ENCODE measurements around the gene BICDL2.
A peak's percentile ranks its signal among the peaks of the same experiment; 100 is the strongest.

DNA sequence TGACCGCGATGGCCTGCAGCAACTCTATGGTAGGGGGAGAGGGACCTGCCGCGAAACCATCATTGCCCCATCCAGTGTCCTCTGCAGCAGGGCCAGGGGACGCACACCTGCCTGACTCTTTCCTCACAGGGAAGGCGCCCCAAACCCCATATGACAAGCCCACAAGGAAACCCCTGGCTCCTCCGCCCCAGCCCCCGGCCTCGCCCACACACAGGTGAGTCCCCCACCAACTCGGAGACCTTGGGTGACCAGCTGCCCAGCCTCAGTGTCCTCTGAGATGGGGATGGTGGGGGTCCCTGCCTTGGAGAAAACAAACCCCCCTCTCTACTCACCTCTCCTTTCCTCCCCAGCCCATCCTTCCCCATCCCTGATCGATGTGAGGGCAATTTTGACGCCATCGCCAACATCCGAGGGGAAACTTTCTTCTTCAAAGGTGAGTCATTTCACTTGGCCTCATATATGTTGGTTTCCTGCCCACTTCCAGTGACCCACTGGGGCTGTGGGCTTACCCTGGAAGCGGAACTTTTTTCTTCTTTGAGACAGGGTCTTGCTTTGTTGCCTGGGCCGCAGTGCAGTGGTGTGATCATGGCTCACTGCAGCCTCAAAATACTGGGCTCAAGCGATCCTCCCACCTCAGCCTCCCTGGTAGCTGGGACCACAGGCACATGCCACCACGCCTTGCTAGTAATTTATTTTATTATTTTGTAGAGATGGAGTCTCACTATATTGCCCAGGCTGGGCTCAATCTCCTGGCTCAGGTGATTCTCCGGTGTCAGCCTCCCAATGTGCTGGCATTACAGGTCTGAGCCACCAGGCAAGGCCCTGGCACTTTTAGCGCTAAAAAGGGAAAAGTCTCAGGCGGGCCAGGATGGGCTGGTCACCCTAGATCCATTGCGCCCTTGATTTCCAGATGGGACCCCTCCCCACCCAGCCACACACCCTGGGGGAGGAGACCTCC lies 20.7 kb upstream of the BICDL2 start:
- TF ChIP-seq, protein P1, sequence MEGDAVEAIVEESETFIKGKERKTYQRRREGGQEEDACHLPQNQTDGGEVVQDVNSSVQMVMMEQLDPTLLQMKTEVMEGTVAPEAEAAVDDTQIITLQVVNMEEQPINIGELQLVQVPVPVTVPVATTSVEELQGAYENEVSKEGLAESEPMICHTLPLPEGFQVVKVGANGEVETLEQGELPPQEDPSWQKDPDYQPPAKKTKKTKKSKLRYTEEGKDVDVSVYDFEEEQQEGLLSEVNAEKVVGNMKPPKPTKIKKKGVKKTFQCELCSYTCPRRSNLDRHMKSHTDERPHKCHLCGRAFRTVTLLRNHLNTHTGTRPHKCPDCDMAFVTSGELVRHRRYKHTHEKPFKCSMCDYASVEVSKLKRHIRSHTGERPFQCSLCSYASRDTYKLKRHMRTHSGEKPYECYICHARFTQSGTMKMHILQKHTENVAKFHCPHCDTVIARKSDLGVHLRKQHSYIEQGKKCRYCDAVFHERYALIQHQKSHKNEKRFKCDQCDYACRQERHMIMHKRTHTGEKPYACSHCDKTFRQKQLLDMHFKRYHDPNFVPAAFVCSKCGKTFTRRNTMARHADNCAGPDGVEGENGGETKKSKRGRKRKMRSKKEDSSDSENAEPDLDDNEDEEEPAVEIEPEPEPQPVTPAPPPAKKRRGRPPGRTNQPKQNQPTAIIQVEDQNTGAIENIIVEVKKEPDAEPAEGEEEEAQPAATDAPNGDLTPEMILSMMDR (tag by site-specific recombination; IDR thresholded peaks at IDR 0.05) = no peak
- TF ChIP-seq, protein P2, sequence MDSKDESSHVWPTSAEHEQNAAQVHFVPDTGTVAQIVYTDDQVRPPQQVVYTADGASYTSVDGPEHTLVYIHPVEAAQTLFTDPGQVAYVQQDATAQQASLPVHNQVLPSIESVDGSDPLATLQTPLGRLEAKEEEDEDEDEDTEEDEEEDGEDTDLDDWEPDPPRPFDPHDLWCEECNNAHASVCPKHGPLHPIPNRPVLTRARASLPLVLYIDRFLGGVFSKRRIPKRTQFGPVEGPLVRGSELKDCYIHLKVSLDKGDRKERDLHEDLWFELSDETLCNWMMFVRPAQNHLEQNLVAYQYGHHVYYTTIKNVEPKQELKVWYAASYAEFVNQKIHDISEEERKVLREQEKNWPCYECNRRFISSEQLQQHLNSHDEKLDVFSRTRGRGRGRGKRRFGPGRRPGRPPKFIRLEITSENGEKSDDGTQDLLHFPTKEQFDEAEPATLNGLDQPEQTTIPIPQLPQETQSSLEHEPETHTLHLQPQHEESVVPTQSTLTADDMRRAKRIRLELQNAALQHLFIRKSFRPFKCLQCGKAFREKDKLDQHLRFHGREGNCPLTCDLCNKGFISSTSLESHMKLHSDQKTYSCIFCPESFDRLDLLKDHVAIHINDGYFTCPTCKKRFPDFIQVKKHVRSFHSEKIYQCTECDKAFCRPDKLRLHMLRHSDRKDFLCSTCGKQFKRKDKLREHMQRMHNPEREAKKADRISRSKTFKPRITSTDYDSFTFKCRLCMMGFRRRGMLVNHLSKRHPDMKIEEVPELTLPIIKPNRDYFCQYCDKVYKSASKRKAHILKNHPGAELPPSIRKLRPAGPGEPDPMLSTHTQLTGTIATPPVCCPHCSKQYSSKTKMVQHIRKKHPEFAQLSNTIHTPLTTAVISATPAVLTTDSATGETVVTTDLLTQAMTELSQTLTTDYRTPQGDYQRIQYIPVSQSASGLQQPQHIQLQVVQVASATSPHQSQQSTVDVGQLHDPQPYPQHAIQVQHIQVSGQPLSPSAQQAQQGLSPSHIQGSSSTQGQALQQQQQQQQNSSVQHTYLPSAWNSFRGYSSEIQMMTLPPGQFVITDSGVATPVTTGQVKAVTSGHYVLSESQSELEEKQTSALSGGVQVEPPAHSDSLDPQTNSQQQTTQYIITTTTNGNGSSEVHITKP (tag by site-specific recombination; IDR thresholded peaks at IDR 0.05) = no peak
- TF ChIP-seq, protein P3, sequence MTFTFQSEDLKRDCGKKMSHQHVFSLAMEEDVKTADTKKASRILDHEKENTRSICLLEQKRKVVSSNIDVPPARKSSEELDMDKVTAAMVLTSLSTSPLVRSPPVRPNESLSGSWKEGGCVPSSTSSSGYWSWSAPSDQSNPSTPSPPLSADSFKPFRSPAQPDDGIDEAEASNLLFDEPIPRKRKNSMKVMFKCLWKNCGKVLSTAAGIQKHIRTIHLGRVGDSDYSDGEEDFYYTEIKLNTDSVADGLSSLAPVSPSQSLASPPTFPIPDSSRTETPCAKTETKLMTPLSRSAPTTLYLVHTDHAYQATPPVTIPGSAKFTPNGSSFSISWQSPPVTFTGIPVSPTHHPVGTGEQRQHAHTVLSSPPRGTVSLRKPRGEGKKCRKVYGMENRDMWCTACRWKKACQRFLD (tag by site-specific recombination; IDR thresholded peaks at IDR 0.05) = no peak
- TF ChIP-seq, protein P4, sequence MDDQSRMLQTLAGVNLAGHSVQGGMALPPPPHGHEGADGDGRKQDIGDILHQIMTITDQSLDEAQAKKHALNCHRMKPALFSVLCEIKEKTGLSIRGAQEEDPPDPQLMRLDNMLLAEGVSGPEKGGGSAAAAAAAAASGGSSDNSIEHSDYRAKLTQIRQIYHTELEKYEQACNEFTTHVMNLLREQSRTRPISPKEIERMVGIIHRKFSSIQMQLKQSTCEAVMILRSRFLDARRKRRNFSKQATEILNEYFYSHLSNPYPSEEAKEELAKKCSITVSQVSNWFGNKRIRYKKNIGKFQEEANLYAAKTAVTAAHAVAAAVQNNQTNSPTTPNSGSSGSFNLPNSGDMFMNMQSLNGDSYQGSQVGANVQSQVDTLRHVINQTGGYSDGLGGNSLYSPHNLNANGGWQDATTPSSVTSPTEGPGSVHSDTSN (CRISPR knock-in tag; IDR thresholded peaks at IDR 0.05) = no peak
- no peak for TF ChIP-seq ZNF629 (tag by site-specific recombination; IDR thresholded peaks at IDR 0.05)
- no peak for TF ChIP-seq RBAK (tag by site-specific recombination; IDR thresholded peaks at IDR 0.05)
- TF ChIP-seq FEZF1 (tag by site-specific recombination; IDR thresholded peaks at IDR 0.05) = no peak
- TF ChIP-seq, protein P5, sequence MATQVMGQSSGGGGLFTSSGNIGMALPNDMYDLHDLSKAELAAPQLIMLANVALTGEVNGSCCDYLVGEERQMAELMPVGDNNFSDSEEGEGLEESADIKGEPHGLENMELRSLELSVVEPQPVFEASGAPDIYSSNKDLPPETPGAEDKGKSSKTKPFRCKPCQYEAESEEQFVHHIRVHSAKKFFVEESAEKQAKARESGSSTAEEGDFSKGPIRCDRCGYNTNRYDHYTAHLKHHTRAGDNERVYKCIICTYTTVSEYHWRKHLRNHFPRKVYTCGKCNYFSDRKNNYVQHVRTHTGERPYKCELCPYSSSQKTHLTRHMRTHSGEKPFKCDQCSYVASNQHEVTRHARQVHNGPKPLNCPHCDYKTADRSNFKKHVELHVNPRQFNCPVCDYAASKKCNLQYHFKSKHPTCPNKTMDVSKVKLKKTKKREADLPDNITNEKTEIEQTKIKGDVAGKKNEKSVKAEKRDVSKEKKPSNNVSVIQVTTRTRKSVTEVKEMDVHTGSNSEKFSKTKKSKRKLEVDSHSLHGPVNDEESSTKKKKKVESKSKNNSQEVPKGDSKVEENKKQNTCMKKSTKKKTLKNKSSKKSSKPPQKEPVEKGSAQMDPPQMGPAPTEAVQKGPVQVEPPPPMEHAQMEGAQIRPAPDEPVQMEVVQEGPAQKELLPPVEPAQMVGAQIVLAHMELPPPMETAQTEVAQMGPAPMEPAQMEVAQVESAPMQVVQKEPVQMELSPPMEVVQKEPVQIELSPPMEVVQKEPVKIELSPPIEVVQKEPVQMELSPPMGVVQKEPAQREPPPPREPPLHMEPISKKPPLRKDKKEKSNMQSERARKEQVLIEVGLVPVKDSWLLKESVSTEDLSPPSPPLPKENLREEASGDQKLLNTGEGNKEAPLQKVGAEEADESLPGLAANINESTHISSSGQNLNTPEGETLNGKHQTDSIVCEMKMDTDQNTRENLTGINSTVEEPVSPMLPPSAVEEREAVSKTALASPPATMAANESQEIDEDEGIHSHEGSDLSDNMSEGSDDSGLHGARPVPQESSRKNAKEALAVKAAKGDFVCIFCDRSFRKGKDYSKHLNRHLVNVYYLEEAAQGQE (tag by site-specific recombination; IDR thresholded peaks at IDR 0.05) = no peak
- TF ChIP-seq GLI4 (tag by site-specific recombination; IDR thresholded peaks at IDR 0.05) = no peak
- peak; percentile 80 for TF ChIP-seq ZNF121 (tag by site-specific recombination; IDR thresholded peaks at IDR 0.05)
- no peak for TF ChIP-seq ZNF223 (tag by site-specific recombination; IDR thresholded peaks at IDR 0.05)

All from HEK293 (cell line).